GM19099 (cell line): ENCODE measurements around the gene SH3GLB2.

ENCODE experiments used
- POLR2A ChIP-seq: IDR thresholded peaks from 3 replicates; pipeline ENCODE4 v1.6.1; 2011; ENCODE audit warnings: low read depth; ENCODE audit not compliant: insufficient read length; ENCODE audit errors: extremely low read depth

The SH3GLB2 gene

DNA sequence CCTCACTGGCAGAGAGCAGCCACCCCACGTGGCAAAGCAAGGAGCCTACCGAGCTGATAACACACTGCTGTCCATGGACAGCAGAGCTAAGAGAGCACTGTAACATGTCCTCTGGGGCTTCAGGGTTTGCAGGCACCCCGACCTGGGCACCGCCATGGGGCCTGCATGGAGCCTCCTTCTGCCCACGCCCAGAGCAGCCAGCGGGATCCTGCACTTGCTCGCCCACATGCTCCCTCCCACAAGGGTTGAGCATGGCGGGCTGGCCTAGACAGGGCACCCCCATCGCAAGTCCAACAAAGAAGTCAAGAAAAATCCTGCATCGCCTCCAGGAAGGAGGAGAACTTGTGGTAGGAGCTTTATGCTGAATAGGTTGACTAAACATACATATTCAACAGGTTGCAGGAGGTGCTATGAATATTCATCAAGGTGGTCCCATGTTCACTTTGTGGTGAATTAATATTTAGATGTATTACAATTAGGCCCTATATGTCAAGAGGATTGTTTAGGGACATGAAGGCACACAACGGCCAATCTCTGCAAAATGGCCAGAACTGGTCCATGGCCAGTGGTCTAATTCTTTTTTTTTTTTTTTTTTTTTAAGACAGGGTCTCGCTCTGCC, 4.5 kb upstream of the SH3GLB2 start:
- no peak for TF ChIP-seq POLR2A

DNA sequence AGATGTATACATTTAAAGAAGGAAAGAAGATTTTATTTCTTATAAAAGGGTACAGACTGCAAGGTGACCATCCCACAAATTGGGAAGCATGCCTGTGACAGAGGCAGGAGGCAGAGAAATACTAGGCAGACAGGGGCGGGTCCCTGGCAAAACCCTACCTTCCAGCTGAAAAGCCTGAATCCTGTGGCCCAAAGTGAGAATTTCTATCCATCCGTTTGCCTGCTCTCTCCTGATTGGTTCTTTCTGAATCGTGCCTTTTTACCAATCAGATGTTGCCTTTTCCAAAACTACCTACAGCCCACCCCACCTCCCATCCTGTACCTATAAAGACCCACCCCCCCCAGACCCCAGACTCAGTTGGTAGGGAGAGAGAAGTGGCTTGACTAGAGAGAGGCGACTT, 3.4 kb upstream of the SH3GLB2 start:
- no peak for TF ChIP-seq POLR2A

DNA sequence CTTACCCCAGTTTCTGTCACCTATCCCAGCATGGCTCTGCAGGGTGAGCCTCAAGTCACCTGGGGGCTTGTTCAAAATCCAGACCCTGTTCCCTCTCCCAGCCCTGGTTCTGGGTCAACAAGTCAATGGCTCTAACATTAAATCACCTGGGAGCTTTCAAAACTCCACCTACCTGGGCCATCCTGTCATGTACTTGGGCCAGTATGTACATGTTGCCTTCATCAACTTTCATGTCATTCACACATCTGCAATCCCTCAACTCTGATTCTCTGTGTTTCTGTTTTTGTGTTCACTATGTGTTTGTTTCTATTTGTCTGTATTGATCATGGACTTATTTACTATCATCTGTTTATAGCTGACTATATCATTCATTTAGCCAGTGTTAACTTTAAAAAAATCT, 2.1 kb upstream of the SH3GLB2 start:
- TF ChIP-seq POLR2A = no peak

GRCh38 chr9:129027685-129028191, 393 bp downstream of the SH3GLB2 start:
- TF ChIP-seq POLR2A = no peak

- no peak for TF ChIP-seq POLR2A
These were observed 877 bp downstream of the SH3GLB2 start for GRCh38 chr9:129027224-129027684.

- TF ChIP-seq POLR2A = no peak
These were observed 1.5 kb downstream of the SH3GLB2 start for GRCh38 chr9:129026442-129027223.

GRCh38 chr9:129023908-129024233, 4.3 kb downstream of the SH3GLB2 start:
- TF ChIP-seq POLR2A = no peak

DNA sequence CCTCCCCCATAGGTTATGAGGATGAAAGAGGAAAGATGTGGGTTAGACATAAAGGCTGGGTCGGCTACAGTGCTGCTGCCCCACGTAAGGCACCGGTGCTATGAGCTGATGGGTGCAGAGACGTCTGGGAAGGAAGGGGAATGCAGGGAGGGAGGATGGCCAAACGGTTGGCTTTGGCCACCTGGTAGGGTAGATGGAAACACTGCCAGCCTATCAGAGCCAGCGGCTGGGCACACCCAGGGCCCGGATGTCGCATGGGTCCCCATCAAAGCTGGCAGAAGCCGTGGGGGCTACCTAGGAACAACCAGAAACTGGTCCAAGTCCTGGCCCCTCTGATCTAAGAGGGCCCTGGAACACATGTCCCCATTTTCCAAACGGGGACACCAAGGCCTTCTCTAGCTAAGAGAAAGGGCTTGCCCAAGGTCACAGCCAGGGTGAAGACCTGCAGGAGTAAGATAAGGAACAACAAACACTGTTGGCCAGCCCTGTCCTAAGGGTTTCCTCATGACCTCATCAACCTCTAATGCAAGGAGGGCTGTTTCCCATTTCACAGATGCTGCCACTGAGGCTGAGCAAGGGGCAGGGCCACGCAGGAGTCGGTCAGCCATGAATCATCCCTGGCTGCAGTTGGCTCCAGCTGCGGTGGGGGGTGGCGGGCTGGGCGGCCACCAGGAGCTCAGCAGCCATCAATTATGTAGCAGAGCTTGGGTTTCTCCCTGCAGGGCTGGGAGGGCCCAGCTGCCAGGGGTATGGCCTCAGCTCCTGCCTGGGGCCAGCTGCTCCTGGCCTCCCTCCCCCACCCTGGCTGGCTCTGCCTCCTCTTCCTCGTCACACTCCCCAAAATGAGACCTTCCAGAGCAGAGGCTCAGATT, 4.9 kb downstream of the SH3GLB2 start:
- TF ChIP-seq POLR2A = no peak

- no peak for TF ChIP-seq POLR2A
These were observed 6.1 kb downstream of the SH3GLB2 start for GRCh38 chr9:129022037-129022436.

DNA sequence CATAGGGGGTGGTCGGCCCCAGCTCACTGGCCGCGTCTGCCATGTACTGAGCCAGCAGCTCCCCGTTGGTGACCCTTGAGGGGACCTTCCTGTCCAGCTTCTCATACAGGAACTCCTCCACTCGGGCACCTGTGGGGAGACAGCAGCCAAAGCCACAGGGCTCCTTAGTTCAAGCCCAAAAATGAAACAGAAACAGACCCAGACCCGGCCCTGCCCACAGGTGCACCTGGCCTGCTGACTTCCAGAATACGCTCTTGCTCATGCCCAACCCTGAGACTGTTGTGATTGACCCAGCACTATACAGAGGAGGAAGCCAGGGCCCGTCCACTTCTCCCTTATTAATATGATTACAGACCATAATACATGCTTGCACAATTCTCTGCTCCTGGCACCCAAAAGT, 7.0 kb downstream of the SH3GLB2 start:
- no peak for TF ChIP-seq POLR2A

DNA sequence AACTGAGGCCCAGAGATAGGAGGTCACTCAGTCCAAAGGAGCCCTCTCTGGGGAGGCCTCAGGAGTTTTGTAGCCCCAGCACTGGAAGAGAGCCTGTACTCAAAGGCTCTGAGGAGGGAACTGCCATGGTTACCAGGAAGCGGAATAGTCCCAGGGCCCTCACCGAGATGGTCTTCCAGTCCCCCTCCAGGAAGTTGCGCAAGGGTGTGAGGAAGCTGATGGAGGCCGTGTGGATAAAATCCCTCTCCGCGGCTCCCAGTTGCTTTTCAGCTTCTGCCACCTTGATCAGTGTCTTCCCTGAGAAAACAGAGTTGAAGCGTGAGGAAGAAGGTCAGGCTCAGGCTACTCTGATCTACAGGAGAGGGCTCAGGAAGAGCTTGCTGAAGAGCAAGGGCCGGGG, 13.5 kb downstream of the SH3GLB2 start:
- TF ChIP-seq POLR2A = no peak

DNA sequence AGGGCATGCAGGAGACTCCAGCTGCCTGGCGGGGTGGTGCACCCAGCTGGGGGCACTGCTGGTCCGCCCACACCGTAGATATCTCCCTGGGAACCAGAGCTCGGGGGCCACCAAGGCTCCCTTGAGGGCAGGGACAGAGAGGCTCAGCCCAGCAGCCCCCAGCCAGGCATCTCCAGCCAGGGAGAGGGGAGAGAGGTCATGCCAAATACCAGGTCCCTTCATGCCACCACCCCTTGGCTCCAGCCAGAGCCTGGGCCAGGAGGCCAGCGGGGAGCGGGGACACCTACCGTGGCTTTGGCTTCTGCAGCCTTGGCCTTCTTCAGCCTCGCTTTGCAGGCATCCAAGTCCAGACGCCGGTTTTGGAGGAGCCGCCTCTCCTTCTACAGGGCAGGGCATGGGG, 14.0 kb downstream of the SH3GLB2 start:
- TF ChIP-seq POLR2A = no peak

DNA sequence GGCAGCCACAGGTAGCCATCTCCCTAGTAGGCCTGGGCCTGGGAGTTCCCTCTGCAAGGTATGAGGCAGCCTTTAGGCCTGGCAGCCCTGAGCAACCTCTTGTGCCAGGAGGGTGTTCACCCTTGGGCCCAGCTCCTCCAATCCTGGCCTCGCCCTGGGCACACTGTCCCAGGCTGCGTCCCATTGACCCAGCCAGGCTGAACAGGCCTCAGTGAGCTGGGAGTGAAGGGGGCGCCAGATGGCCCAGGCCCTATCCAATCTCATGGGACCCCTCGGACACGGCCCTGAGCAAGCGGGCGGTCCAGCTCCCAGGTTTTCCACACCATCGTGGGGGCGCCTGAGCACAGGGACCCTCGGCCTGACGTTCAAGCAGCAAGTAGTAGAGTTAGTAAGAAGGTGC, 14.5 kb downstream of the SH3GLB2 start:
- no peak for TF ChIP-seq POLR2A

- TF ChIP-seq POLR2A = no peak
These were observed 15.2 kb downstream of the SH3GLB2 start for GRCh38 chr9:129012893-129013448.

DNA sequence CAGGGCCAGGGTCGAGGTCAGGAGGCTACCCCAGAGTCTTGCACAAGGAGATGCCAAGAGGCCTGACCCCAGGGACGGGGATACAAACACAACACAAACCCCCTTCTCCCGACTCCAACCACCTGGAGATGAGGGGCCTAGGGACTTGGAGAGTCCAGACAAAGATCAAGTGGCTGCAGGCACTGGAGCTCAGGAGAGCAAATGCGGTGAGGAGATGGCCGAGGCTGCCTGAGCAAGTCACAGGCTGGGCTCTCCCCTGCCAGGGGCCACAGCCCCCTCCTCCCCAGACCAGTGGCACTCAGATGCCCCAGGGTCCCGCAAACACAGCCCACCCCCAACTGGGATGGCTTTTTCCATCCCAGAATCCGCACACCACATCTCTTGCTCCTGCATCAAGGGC, 15.8 kb downstream of the SH3GLB2 start:
- TF ChIP-seq POLR2A = no peak
